ENCODE data around the gene ELMO1.

The ELMO1 gene

GRCh38 chr7:37027104-37027503 is 421.6 kb downstream of the ELMO1 start:
- FAIRE-seq (no peak), DNase-seq (ENCODE audit: insufficient read length) (no peak)
- TF ChIP-seq POLR2A (IDR thresholded peaks at IDR 0.05; ENCODE audit: low read depth, low read length), result no peak
- TF ChIP-seq TAF1 (IDR thresholded peaks at IDR 0.05; ENCODE audit: borderline replicate concordance, low read depth, low read length), result no peak
- no peak for TF ChIP-seq POLR2AphosphoS5 (IDR thresholded peaks at IDR 0.05; ENCODE audit: low read depth, low read length)

- FAIRE-seq (peak; percentile 42), DNase-seq (ENCODE audit: insufficient read length) (no peak)
- no peak for TF ChIP-seq TAF1 (IDR thresholded peaks at IDR 0.05; ENCODE audit: borderline replicate concordance, low read depth, low read length)
- no peak for TF ChIP-seq POLR2A (IDR thresholded peaks at IDR 0.05; ENCODE audit: low read depth, low read length)
- no peak for TF ChIP-seq POLR2AphosphoS5 (IDR thresholded peaks at IDR 0.05; ENCODE audit: low read depth, low read length)
These were observed 429.7 kb downstream of the ELMO1 start for GRCh38 chr7:37018954-37019353.

GRCh38 chr7:37016064-37016878 is 432.4 kb downstream of the ELMO1 start:
- DNase-seq (ENCODE audit: insufficient read length) (no peak), FAIRE-seq (no peak)
- TF ChIP-seq TAF1 (IDR thresholded peaks at IDR 0.05; ENCODE audit: borderline replicate concordance, low read depth, low read length) (no peak), POLR2A (IDR thresholded peaks at IDR 0.05; ENCODE audit: low read depth, low read length) (no peak), POLR2AphosphoS5 (IDR thresholded peaks at IDR 0.05; ENCODE audit: low read depth, low read length) (no peak)

GRCh38 chr7:37015353-37016034 is 433.2 kb downstream of the ELMO1 start:
- DNase-seq (ENCODE audit: insufficient read length), result no peak
- FAIRE-seq, result no peak

GRCh38 chr7:37013771-37014170 is 434.9 kb downstream of the ELMO1 start:
- no peak for FAIRE-seq

More at GRCh38 chr7:37015353-37016034, 433.2 kb downstream of the ELMO1 start:
- no peak for TF ChIP-seq POLR2A (IDR thresholded peaks at IDR 0.05; ENCODE audit: low read depth, low read length)
- TF ChIP-seq POLR2AphosphoS5 (IDR thresholded peaks at IDR 0.05; ENCODE audit: low read depth, low read length), result no peak
- no peak for TF ChIP-seq TAF1 (IDR thresholded peaks at IDR 0.05; ENCODE audit: borderline replicate concordance, low read depth, low read length)

GRCh38 chr7:37011151-37011890 is 437.3 kb downstream of the ELMO1 start:
- TF ChIP-seq TAF1 (IDR thresholded peaks at IDR 0.05; ENCODE audit: borderline replicate concordance, low read depth, low read length) (no peak), POLR2AphosphoS5 (IDR thresholded peaks at IDR 0.05; ENCODE audit: low read depth, low read length) (no peak), POLR2A (IDR thresholded peaks at IDR 0.05; ENCODE audit: low read depth, low read length) (no peak)
- FAIRE-seq (no peak), DNase-seq (ENCODE audit: insufficient read length) (no peak)

More at GRCh38 chr7:37013771-37014170, 434.9 kb downstream of the ELMO1 start:
- DNase-seq (ENCODE audit: insufficient read length), result no peak
- TF ChIP-seq POLR2A (IDR thresholded peaks at IDR 0.05; ENCODE audit: low read depth, low read length) (no peak), TAF1 (IDR thresholded peaks at IDR 0.05; ENCODE audit: borderline replicate concordance, low read depth, low read length) (no peak), POLR2AphosphoS5 (IDR thresholded peaks at IDR 0.05; ENCODE audit: low read depth, low read length) (no peak)

- FAIRE-seq (peak; percentile 42), DNase-seq (ENCODE audit: insufficient read length) (no peak)
- TF ChIP-seq POLR2A (IDR thresholded peaks at IDR 0.05; ENCODE audit: low read depth, low read length) (no peak), POLR2AphosphoS5 (IDR thresholded peaks at IDR 0.05; ENCODE audit: low read depth, low read length) (no peak), TAF1 (IDR thresholded peaks at IDR 0.05; ENCODE audit: borderline replicate concordance, low read depth, low read length) (no peak)
These were observed 439.5 kb downstream of the ELMO1 start for GRCh38 chr7:37009125-37009675.

GRCh38 chr7:37007691-37008090 is 441.0 kb downstream of the ELMO1 start:
- no peak for FAIRE-seq
- TF ChIP-seq TAF1 (IDR thresholded peaks at IDR 0.05; ENCODE audit: borderline replicate concordance, low read depth, low read length) (no peak), POLR2A (IDR thresholded peaks at IDR 0.05; ENCODE audit: low read depth, low read length) (no peak), POLR2AphosphoS5 (IDR thresholded peaks at IDR 0.05; ENCODE audit: low read depth, low read length) (no peak)
- no peak for DNase-seq (ENCODE audit: insufficient read length)

- DNase-seq (ENCODE audit: insufficient read length) (no peak), FAIRE-seq (no peak)
- no peak for TF ChIP-seq TAF1 (IDR thresholded peaks at IDR 0.05; ENCODE audit: borderline replicate concordance, low read depth, low read length)
- TF ChIP-seq POLR2AphosphoS5 (IDR thresholded peaks at IDR 0.05; ENCODE audit: low read depth, low read length), result no peak
- TF ChIP-seq POLR2A (IDR thresholded peaks at IDR 0.05; ENCODE audit: low read depth, low read length), result no peak
These were observed 441.4 kb downstream of the ELMO1 start for GRCh38 chr7:37007268-37007667.

- TF ChIP-seq POLR2A (IDR thresholded peaks at IDR 0.05; ENCODE audit: low read depth, low read length) (no peak), TAF1 (IDR thresholded peaks at IDR 0.05; ENCODE audit: borderline replicate concordance, low read depth, low read length) (no peak), POLR2AphosphoS5 (IDR thresholded peaks at IDR 0.05; ENCODE audit: low read depth, low read length) (no peak)
- FAIRE-seq (no peak), DNase-seq (ENCODE audit: insufficient read length) (no peak)
These were observed 441.9 kb downstream of the ELMO1 start for GRCh38 chr7:37006764-37007163.

- FAIRE-seq, result no peak
- TF ChIP-seq POLR2A (IDR thresholded peaks at IDR 0.05; ENCODE audit: low read depth, low read length), result no peak
- no peak for TF ChIP-seq TAF1 (IDR thresholded peaks at IDR 0.05; ENCODE audit: borderline replicate concordance, low read depth, low read length)
- DNase-seq (ENCODE audit: insufficient read length), result no peak
These were observed 448.2 kb downstream of the ELMO1 start for GRCh38 chr7:37000511-37000910.

Data from GM12892 (cell line).